ENCODE data around the gene XYLT1.
A peak's percentile ranks its signal among the peaks of the same experiment; 100 is the strongest.

The XYLT1 gene

GRCh38 chr16:17396762-17397498, 73.8 kb downstream of the XYLT1 start:
- DNase-seq, result peak; percentile 68

- no peak for DNase-seq
Observed at GRCh38 chr16:17395849-17396480, 74.8 kb downstream of the XYLT1 start.

GRCh38 chr16:17392857-17393692, 77.7 kb downstream of the XYLT1 start:
- DNase-seq, result no peak

DNA sequence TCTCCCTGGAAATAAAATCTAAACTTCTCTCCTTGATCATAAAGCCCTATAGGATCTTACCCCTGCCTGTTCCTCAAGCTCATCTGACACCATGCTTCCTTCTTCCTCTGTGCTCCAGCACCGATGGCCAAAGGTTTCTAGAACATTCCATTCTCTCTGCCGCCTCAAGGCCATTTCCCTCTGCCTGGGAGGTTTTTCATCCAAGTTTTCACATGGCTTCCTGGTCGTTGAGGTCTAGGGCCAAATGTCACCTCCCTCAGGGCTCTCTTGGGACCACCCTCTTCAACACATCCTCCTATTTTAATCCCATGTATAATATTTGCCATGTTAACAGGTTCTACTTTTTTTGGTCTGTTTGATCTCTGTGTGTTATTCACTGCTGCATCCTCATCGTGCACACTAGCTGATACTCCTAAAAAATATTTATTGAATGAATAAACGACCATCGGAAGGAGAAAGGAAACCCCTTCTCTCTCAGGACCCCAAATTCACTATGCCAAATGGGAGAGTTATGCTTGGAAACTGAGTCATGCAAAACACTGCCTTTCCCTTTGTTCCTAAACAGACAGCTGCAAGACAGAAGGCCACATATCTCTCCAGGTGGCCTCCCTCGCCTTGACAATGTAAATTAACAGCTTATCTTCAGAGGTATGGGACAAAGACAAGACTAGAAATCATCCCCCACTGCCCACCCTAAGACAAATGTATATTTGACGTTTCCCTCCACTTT, 78.5 kb downstream of the XYLT1 start:
- DNase-seq, result no peak

GRCh38 chr16:17391715-17392114, 79.0 kb downstream of the XYLT1 start:
- DNase-seq, result no peak

GRCh38 chr16:17389384-17389783, 81.4 kb downstream of the XYLT1 start:
- no peak for DNase-seq

DNA sequence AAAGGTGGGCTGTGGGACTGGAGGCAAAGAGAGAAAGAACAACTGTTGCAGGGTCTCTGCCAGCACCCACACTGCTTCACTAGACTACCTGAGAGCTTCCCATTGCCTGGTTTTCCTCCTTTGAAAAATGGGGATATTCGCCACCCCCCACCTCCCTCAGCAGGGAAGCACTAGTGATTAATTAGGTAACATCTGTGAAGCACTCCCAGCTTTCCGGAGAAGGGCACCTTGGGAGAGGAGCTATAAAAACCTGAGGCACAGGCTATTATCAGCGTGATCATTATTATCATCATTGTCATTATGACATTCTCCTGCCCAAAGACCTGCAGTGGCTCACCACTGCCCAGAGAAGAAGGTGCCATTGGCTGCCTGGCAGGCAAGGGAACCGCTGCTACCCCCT, 83.5 kb downstream of the XYLT1 start:
- peak; percentile 61 for DNase-seq

DNA sequence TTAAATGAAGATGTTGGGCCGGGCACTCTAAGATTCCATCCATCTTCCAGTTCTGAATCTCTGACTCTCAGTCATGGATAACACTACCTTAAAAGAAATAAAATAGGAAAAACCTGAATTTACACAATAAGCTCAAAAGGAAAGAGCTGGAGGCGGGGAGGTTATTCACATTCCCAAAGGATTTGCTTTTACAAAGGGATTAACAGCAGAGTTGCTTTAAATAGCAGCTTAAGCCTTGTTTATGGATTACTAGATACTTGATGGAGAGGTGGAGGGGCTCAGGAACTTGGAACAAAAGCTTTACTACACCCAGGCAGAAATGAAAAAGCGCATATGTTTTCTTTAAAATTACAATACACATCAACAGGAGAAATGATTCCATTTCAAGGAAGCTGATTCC, 84.5 kb downstream of the XYLT1 start:
- DNase-seq, result no peak

DNA sequence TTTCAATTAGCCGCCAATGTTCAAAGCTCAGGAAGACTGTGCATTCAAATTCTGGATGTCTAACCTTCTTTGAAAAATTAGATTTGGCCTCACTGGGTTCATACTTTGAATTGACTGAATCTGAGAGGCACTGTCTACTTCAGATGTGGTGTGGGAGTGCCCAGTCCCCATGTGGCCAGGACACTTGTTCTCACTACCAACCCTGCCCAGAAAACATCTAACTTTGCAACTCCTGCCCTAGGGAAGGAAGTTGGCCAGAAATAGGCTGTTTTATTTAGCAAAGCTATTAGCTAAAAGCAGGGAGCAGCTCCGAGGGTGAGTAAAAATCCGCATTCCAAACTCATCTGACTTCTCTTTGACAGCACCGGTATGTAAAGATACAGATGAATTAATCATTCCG, 86.3 kb downstream of the XYLT1 start:
- no peak for DNase-seq

- no peak for DNase-seq
Observed at GRCh38 chr16:17382949-17383863, 87.6 kb downstream of the XYLT1 start.

GRCh38 chr16:17382514-17382913, 88.2 kb downstream of the XYLT1 start:
- DNase-seq, result no peak

GRCh38 chr16:17381784-17382183, 89.0 kb downstream of the XYLT1 start:
- DNase-seq, result no peak

DNA sequence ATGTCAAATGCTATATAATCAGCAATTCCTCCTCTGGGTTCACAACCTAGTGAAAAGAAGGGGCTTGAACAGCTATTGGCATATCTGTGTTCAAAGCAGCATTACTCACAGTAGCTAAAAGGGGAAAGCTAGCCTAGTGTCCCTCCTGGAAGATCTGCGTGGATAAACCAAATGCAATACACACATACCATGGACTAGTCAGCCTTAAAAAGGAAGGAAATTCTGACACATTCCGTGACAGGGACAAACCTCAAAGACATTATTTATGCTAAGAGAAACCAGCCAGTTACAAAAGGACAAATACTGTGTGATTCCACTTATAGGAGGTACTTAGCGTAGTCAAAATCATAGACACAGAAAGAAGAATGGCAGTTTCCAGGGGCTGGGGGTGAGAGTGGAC, 90.1 kb downstream of the XYLT1 start:
- DNase-seq, result no peak

DNA sequence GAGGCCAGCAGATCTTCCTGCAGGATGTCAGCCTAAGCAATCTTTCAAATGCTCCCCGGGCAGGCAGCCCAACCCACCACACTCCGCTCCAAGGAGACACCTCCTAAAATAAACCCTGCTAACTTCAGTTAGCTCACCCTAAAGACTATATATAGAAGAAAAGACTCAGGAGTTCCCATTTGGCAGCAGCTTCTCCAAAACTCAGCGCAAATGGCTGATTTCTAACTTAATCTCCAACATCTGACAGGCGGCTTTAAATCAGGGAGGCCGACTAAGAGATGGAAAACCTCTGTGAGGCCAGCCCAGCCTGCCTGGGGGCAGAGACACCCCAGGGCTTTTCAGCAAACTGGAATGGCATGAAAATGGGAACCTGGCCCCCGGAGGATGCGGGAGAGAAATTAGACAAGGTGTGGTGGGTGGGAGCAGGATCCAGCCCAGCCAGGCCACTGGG, 91.6 kb downstream of the XYLT1 start:
- DNase-seq, result no peak

GRCh38 chr16:17377360-17378324, 93.1 kb downstream of the XYLT1 start:
- DNase-seq, result no peak

- no peak for DNase-seq
Observed at GRCh38 chr16:17375461-17376304, 95.1 kb downstream of the XYLT1 start.

- no peak for DNase-seq
Observed at GRCh38 chr16:17374668-17375255, 96.0 kb downstream of the XYLT1 start.

GRCh38 chr16:17373533-17373932, 97.2 kb downstream of the XYLT1 start:
- no peak for DNase-seq

- no peak for DNase-seq
Observed at GRCh38 chr16:17372386-17372785, 98.4 kb downstream of the XYLT1 start.
